Inflammatory macrophage treated with lipopolysaccharide for 4 hours (primary cell): ENCODE data around the gene NBAS.
"Not testable (repeated sequence)": the region's sequence is repeated elsewhere in the genome, so short reads cannot be mapped to it uniquely, and the experiment has no call there.

Experiments used
- DNase-seq: peaks from one replicate; pipeline ENCODE4 v3.0.0-alpha.2; 2020

Gene NBAS

GRCh38 chr2:15557887-15558311 is 3.2 kb downstream of the NBAS start:
- no peak for DNase-seq

GRCh38 chr2:15556311-15556930 is 4.7 kb downstream of the NBAS start:
- DNase-seq: no peak

GRCh38 chr2:15555760-15556193 is 5.4 kb downstream of the NBAS start:
- no peak for DNase-seq

- DNase-seq: no peak
These were observed 6.5 kb downstream of the NBAS start for GRCh38 chr2:15554525-15555218.

GRCh38 chr2:15553951-15554350 is 7.2 kb downstream of the NBAS start:
- DNase-seq: no peak

- DNase-seq: no peak
These were observed 7.6 kb downstream of the NBAS start for GRCh38 chr2:15553519-15553918.

GRCh38 chr2:15548974-15549373 is 12.2 kb downstream of the NBAS start:
- DNase-seq: no peak

- no peak for DNase-seq
These were observed 13.8 kb downstream of the NBAS start for GRCh38 chr2:15547115-15547876.

- DNase-seq: no peak
These were observed 14.6 kb downstream of the NBAS start for GRCh38 chr2:15546297-15547098.

- DNase-seq: no peak
These were observed 16.9 kb downstream of the NBAS start for GRCh38 chr2:15544227-15544626.

- no peak for DNase-seq
These were observed 17.6 kb downstream of the NBAS start for GRCh38 chr2:15543541-15543940.

GRCh38 chr2:15543053-15543452 is 18.1 kb downstream of the NBAS start:
- no peak for DNase-seq

- not testable (repeated sequence) for DNase-seq
These were observed 18.9 kb downstream of the NBAS start for GRCh38 chr2:15542269-15542668.

GRCh38 chr2:15540523-15540922 is 20.6 kb downstream of the NBAS start:
- DNase-seq: not testable (repeated sequence)

- DNase-seq: no peak
These were observed 21.1 kb downstream of the NBAS start for GRCh38 chr2:15539999-15540398.

GRCh38 chr2:15538792-15539191 is 22.3 kb downstream of the NBAS start:
- DNase-seq: no peak

- no peak for DNase-seq
These were observed 27.2 kb downstream of the NBAS start for GRCh38 chr2:15533860-15534480.

- DNase-seq: no peak
These were observed 28.1 kb downstream of the NBAS start for GRCh38 chr2:15532996-15533395.

GRCh38 chr2:15531095-15531854 is 29.9 kb downstream of the NBAS start:
- DNase-seq: no peak

- DNase-seq: no peak
These were observed 33.9 kb downstream of the NBAS start for GRCh38 chr2:15527074-15527739.

- DNase-seq: no peak
These were observed 39.4 kb downstream of the NBAS start for GRCh38 chr2:15521641-15522181.
